Vagina (tissue), 2 donors: ENCODE results near the gene SCNN1B. TPM values are rescaled to one million over a fixed set of nuclear protein-coding genes. Genes with fewer than 3 reads are reported as not detected.
"Not testable (repeated sequence)": the region's sequence is repeated elsewhere in the genome, so short reads cannot be mapped to it uniquely, and the experiment has no call there.

Experiments used
- DNase-seq, 2 donors: peaks; one replicate each; pipeline ENCODE4 v3.0.0-alpha.2; 2017; ENCODE audit errors: extremely low spot score in 2 of 2
- H3K27ac ChIP-seq: fragments of 200-600 bp; sonication (generic); one replicate; pipeline ENCODE4 v1.5.1; 2019
- H3K27me3 ChIP-seq: fragments of 200-600 bp; sonication (generic); one replicate; pipeline ENCODE4 v1.5.1; 2019
- H3K36me3 ChIP-seq, 2 donors: fragments of 200-600 bp; sonication (generic); one replicate each; pipeline ENCODE4 v1.5.1; 2017 to 2019
- H3K4me1 ChIP-seq: fragments of 200-600 bp; sonication (generic); one replicate; pipeline ENCODE4 v1.5.1; 2019
- H3K4me3 ChIP-seq, 2 donors: fragments of 200-600 bp; sonication (generic); 1 replicate in 1 of 2; 2 replicates in 1 of 2; pipeline ENCODE4 v1.5.1; 2016 to 2019
- H3K9me3 ChIP-seq: fragments of 200-600 bp; sonication (generic); one replicate; pipeline ENCODE4 v1.5.1; 2019
- POLR2A ChIP-seq, 2 donors: fragments of 450-650 bp; IDR thresholded peaks; one replicate each; pipeline ENCODE4 v1.6.1; 2017; ENCODE audit warnings: antibody characterized with exemption in 2 of 2, mild to moderate bottlenecking in 2 of 2, moderate library complexity in 2 of 2
- POLR2AphosphoS5 ChIP-seq, 2 donors: sonication (generic); formaldehyde crosslinking; IDR thresholded peaks; one replicate each; pipeline ENCODE4 v1.9.0; 2017; ENCODE audit warnings: antibody characterized with exemption in 2 of 2, mild to moderate bottlenecking in 2 of 2, low read depth in 1 of 2; ENCODE audit not compliant: insufficient read depth in 1 of 2
- intact Hi-C: fragments of 100-400 bp; cut with DNase I; formaldehyde crosslinking; loops from one replicate; pipeline ENCODE4 v1.15.1; 2023
- total RNA-seq: library from RNA; depleted of rRNA; stranded (reverse); fragments of >200 nt; gene quantifications from one replicate; pipeline ENCODE4 v1.2.3, GENCODE V29; 2016
- TF ChIP-seq, protein P1 (sequence below), 3 experiments: fragments of 450-650 bp in 2 of 3; fragments of 200-600 bp in 1 of 3; sonication (generic) in 1 of 3; IDR thresholded peaks; one replicate each; pipeline ENCODE4 v1.5.1; 2017 to 2019; ENCODE audit warnings: antibody characterized with exemption in 3 of 3, mild to moderate bottlenecking in 2 of 3, moderate library complexity in 2 of 3

SCNN1B gene
- total RNA-seq, 1 donor from 2014 or later = 76.9 TPM

DNA sequence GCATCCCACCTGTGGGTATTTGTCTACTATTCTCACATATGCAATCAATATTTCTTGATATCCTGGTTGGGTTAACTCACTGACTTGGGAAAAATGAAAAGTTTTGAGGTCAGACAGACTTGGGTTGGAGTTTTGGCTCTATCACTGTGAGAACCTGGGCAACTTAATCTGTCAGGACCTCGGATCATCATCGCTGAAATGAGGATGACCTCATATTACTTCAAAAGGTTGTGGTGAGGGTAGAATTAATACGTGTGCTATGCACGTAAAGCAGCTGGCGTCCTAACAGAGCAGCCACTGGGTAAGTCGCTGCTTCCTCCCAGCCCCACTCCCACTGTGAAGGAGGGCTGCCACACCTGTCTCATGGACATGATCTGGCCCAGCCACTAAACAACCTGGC, 93.6 kb downstream of the SCNN1B start:
- no peak for DNase-seq
- Histone ChIP-seq H3K9me3 (no peaks in the 10 kb centered on the region), H3K4me1 (peaks cover 12% of the 10 kb centered on the region), H3K4me3 (no peak overlapping the region), H3K27ac (no peak overlapping the region), H3K27me3 (no peaks in the 10 kb centered on the region), H3K36me3 (peaks cover 0 to 63% of the 10 kb centered on the region in 2 donors)
- intact Hi-C loops = no loop called here
- TF ChIP-seq POLR2AphosphoS5 (IDR thresholded peaks at IDR 0.05; ENCODE audit: insufficient read depth in 1 of 2, low read depth in 1 of 2) (no peak), POLR2A (IDR thresholded peaks at IDR 0.05) (no peak)
- TF ChIP-seq, protein P1, sequence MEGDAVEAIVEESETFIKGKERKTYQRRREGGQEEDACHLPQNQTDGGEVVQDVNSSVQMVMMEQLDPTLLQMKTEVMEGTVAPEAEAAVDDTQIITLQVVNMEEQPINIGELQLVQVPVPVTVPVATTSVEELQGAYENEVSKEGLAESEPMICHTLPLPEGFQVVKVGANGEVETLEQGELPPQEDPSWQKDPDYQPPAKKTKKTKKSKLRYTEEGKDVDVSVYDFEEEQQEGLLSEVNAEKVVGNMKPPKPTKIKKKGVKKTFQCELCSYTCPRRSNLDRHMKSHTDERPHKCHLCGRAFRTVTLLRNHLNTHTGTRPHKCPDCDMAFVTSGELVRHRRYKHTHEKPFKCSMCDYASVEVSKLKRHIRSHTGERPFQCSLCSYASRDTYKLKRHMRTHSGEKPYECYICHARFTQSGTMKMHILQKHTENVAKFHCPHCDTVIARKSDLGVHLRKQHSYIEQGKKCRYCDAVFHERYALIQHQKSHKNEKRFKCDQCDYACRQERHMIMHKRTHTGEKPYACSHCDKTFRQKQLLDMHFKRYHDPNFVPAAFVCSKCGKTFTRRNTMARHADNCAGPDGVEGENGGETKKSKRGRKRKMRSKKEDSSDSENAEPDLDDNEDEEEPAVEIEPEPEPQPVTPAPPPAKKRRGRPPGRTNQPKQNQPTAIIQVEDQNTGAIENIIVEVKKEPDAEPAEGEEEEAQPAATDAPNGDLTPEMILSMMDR (IDR thresholded peaks at IDR 0.05) = no peak

GRCh38 chr16:23397464-23397863, 95.4 kb downstream of the SCNN1B start:
- Histone ChIP-seq H3K27ac (no peak overlapping the region), H3K4me1 (no peaks in the 10 kb centered on the region), H3K36me3 (peaks cover 0 to 50% of the 10 kb centered on the region in 2 donors), H3K4me3 (no peak overlapping the region), H3K9me3 (no peaks in the 10 kb centered on the region), H3K27me3 (no peaks in the 10 kb centered on the region)
- intact Hi-C loops = no loop called here
- TF ChIP-seq POLR2AphosphoS5 (IDR thresholded peaks at IDR 0.05; ENCODE audit: insufficient read depth in 1 of 2, low read depth in 1 of 2) = no peak
- TF ChIP-seq, protein P1 (IDR thresholded peaks at IDR 0.05) = no peak
- TF ChIP-seq POLR2A (IDR thresholded peaks at IDR 0.05) = no peak
- no peak for DNase-seq

DNA sequence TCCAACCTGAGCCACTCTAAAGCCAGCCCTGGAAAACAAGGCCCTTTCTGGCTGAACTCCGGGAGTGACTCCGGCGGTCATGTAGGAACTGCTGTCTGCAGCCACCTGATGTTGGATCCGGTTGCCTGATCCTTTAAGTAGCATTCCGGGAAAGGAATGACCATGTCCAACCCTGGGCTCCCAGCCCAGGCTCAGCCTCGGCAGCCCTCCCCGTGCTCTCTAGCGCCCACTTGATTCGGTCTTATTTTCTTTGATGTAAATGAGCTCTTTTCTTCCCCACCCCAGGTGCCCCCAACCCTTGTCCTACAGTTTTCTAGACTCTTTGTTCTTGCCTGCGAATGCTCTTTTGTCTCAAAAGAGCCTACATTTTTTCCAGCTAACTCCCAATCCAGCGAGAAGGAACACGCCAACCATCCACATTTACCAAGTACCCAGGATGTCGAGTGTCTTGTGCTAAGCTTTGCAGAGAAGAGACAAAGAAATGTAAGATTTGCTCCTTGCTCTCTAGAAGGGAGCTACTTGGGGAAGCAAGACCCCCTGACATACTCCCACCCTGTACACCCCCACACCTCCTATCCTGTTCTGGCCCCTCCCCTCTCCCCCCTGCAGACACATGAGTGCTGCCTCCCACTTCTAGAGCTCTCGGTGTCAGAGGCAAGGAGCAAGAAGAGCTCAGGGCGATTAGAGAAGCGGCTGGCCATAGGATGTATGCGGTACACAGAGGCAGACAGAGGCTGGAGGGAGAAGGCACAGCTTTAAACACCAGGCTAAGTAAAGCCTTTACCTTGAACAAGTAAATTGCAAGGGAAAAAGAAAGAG, 97.1 kb downstream of the SCNN1B start:
- Histone ChIP-seq H3K9me3 (no peaks in the 10 kb centered on the region), H3K36me3 (peaks cover 0 to 57% of the 10 kb centered on the region in 2 donors), H3K4me1 (no peaks in the 10 kb centered on the region), H3K4me3 (no peak overlapping the region), H3K27ac (no peak overlapping the region), H3K27me3 (no peaks in the 10 kb centered on the region)
- intact Hi-C loops = no loop called here
- TF ChIP-seq, protein P1 (IDR thresholded peaks at IDR 0.05) = no peak
- TF ChIP-seq POLR2A (IDR thresholded peaks at IDR 0.05) (no peak), POLR2AphosphoS5 (IDR thresholded peaks at IDR 0.05; ENCODE audit: insufficient read depth in 1 of 2, low read depth in 1 of 2) (no peak)
- no peak for DNase-seq

DNA sequence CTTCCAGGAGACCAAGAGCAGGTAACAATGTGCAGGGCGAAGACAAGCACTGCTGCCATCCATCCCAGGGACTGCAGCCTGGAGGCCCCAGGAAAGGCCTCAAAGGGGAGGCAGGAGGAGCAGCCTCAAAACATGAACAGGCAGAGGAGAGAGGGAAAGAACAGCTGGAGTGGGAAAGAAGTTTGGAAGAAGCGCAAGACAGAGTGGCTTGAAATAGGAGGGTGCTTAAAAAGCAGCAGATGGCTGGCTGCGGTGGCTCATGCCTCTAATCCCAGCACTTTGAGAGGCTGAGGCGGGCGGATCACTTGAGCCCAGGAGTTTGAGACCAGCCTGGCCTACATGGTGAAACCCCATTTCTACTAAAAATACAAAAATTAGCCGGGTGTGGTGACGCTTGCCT, 98.3 kb downstream of the SCNN1B start:
- H3K4me1 ChIP-seq, H3K27ac ChIP-seq, DNase-seq, H3K27me3 ChIP-seq, intact Hi-C loops, H3K4me3 ChIP-seq, H3K9me3 ChIP-seq: not testable (repeated sequence)
- H3K36me3 ChIP-seq = peaks cover 0 to 60% of the 10 kb centered on the region in 2 donors

GRCh38 chr16:23401139-23401538, 99.0 kb downstream of the SCNN1B start:
- DNase-seq = no peak
- Histone ChIP-seq H3K4me1 (no peaks in the 10 kb centered on the region), H3K36me3 (peaks cover 0 to 63% of the 10 kb centered on the region in 2 donors), H3K27ac (no peak overlapping the region), H3K4me3 (no peak overlapping the region), H3K9me3 (no peaks in the 10 kb centered on the region), H3K27me3 (no peaks in the 10 kb centered on the region)
- intact Hi-C loops = no loop called here
- TF ChIP-seq, protein P1 (IDR thresholded peaks at IDR 0.05) = no peak
- TF ChIP-seq POLR2A (IDR thresholded peaks at IDR 0.05) = no peak
- no peak for TF ChIP-seq POLR2AphosphoS5 (IDR thresholded peaks at IDR 0.05; ENCODE audit: insufficient read depth in 1 of 2, low read depth in 1 of 2)
